Suprapubic skin (tissue), 3 donors: ENCODE measurements around the gene NCDN.

Experiments used
- CTCF ChIP-seq, 2 donors: fragments of 200-600 bp in 1 of 2; fragments of 450-650 bp in 1 of 2; sonication (generic) in 1 of 2; IDR thresholded peaks; one replicate each; pipeline ENCODE4 v1.5.1; 2016 to 2019; ENCODE audit warnings: antibody characterized with exemption in 2 of 2, mild to moderate bottlenecking in 1 of 2, moderate library complexity in 1 of 2
- EP300 ChIP-seq: sonication (generic); formaldehyde crosslinking; IDR thresholded peaks from one replicate; pipeline ENCODE4 v1.6.1; 2017; ENCODE audit warnings: antibody characterized with exemption
- POLR2A ChIP-seq, 2 donors: fragments of 450-650 bp; IDR thresholded peaks; one replicate each; pipeline ENCODE4 v1.6.1; 2017; ENCODE audit warnings: antibody characterized with exemption in 2 of 2, mild to moderate bottlenecking in 2 of 2, moderate library complexity in 2 of 2

GRCh38 chr1:35533586-35533985, 24.0 kb upstream of the NCDN start:
- TF ChIP-seq CTCF (IDR thresholded peaks at IDR 0.05) = no peak
- no peak for TF ChIP-seq POLR2A (IDR thresholded peaks at IDR 0.05)
- no peak for TF ChIP-seq EP300
